PFSK-1 (cell line): Measurements from ENCODE around the gene TTC13.

Experiments used
- POLR2AphosphoS5 ChIP-seq: IDR thresholded peaks from 2 replicates; pipeline ENCODE4 v1.6.1; 2012; ENCODE audit warnings: low read depth, mild to moderate bottlenecking, control low read depth, low read length, moderate library complexity
- REST ChIP-seq, 2 experiments: IDR thresholded peaks; 2 replicates each; pipeline versions ENCODE4 v1.6.1 to v1.8.0; 2011 to 2012; ENCODE audit warnings: low read depth in 2 of 2, low read length in 2 of 2, control low read depth in 1 of 2, inconsistent platforms in 1 of 2, mild to moderate bottlenecking in 1 of 2, moderate library complexity in 1 of 2; ENCODE audit not compliant: insufficient read depth in 1 of 2
- TAF1 ChIP-seq: IDR thresholded peaks from 2 replicates; pipeline ENCODE4 v1.6.1; 2012; ENCODE audit warnings: low read length, control low read depth, borderline replicate concordance; ENCODE audit not compliant: insufficient read depth

- TF ChIP-seq POLR2AphosphoS5 = no peak
- TF ChIP-seq REST (IDR thresholded peaks at IDR 0.05; ENCODE audit: insufficient read depth in 1 of 2, low read depth in 2 of 2, low read length in 2 of 2) = no peak
- TF ChIP-seq TAF1 = no peak
Observed at GRCh38 chr1:231021540-231022031, 42.9 kb upstream of the TTC13 start.
